Smooth muscle cell of the brain vasculature (primary cell): ENCODE results near the gene C1S.
"Not testable (repeated sequence)": the region's sequence is repeated elsewhere in the genome, so short reads cannot be mapped to it uniquely, and the experiment has no call there.

Experiments used
- DNase-seq: peaks from one replicate; pipeline ENCODE4 v3.0.0-alpha.2; 2012; ENCODE audit warnings: low read depth, low spot score

Gene C1S

GRCh38 chr12:7102582-7102981, 42.1 kb downstream of the C1S start:
- no peak for DNase-seq

- DNase-seq = no peak
These were observed 43.5 kb downstream of the C1S start for GRCh38 chr12:7103837-7104584.

- DNase-seq = no peak
These were observed 45.6 kb downstream of the C1S start for GRCh38 chr12:7106082-7106481.

- DNase-seq = not testable (repeated sequence)
These were observed 46.7 kb downstream of the C1S start for GRCh38 chr12:7107181-7107580.

DNA sequence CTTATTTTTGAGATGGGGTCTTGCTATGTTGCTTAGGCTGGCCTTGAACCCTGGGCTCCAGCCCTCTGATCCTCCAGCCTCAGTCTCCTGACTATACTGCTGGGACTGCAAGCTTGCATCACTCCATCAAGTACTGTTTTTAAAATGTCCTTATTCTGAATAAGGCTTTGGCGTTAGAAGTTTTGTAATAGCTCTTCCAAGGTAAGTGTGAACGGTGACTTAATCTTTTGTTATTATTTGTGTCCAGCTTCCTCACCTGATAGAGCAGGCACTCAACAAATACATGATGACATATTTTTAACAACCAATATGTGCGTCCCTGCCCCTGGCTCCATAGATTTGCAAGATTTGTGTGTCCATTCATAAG, 47.1 kb downstream of the C1S start:
- DNase-seq = no peak

GRCh38 chr12:7108003-7108795, 47.7 kb downstream of the C1S start:
- no peak for DNase-seq

DNA sequence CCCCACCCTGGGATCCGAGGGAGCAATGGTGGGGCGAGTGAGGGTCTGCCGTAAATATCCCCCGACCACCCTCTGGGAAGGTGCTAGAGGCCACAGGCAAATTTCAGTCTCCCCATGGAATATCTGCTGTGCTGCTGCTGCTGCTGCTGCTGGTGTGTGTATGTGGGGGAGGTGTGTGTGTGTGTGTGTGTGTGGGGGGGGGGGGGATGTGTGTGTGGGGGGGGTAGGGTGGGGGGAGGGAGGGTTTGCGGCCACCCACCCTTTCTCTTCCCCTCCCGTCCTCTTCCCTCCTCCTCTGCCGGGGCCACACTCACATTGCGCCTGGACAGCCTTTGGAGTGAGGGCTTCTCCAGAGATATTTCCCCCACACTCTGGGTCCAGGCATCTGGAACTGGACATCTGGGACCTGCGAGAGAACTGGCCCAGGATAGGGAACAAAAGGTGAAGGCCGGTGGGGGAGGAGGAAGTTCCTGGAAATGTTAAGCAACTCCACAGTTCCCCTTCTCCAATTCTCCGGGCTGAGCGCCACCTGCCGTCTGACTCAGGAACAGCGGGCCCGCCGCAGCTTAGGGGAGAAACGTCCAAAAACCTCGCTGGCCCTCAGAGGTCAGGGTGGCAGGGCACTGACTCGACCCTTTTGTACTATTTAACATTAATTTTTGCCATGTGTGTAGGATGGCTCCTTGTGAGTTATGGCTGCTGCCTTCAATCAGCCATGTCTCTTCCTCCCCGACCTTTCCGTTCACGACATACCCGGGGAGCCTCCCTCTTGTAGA, 48.5 kb downstream of the C1S start, which contains the start of gene C1RL:
C1RL (minus strand) TSS at position 419 of the 776 bp plus-strand sequence; CDS start at position 385, 34 bp downstream.
- peak; percentile 72 for DNase-seq

- DNase-seq = no peak
These were observed 49.0 kb downstream of the C1S start for GRCh38 chr12:7109572-7109920.

DNA sequence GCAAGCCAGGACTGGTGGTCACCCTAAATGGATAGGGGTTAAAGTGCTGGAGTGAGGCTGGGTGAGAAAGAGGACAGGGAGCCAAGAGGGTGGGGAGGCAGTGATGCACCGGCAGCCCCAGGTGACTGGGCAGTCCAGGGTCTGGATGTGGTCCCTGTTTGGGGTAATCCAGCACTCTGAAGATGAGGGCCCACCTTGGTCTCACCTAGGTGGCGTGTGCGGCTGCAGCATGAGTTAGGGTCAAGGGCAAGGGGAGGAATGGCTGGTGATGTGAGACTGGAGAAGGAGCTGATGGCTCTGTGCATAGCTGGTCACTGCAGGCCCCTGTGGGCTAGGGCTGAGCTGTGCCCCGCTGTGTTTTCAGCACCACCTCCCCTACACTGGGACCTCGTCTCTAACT, 50.1 kb downstream of the C1S start:
- no peak for DNase-seq

GRCh38 chr12:7112041-7112440, 51.5 kb downstream of the C1S start:
- DNase-seq = no peak

DNA sequence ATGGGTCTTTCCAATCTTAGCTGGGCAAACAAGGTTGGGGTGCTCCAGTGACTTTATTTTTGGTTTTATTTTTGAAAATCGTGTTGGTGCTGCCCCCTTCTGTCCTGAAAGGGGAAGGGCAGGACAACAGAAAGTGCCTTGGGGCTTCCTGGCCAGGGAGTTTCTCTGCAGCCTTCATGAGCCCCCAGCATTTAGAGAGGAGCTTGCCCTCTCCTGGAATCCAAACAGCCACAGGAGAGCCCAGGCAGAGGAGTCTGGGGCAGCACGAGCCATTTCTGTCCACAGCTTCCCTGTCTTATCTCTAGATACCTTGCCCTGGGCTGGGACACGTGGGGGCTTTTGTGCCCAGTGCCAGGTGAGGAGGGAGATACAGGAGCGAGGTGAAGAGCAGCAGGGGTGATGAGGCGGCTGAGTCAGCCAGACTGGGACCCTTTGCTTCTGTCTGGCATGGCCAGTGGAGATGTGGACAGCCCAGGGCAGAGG, 52.9 kb downstream of the C1S start:
- no peak for DNase-seq

DNA sequence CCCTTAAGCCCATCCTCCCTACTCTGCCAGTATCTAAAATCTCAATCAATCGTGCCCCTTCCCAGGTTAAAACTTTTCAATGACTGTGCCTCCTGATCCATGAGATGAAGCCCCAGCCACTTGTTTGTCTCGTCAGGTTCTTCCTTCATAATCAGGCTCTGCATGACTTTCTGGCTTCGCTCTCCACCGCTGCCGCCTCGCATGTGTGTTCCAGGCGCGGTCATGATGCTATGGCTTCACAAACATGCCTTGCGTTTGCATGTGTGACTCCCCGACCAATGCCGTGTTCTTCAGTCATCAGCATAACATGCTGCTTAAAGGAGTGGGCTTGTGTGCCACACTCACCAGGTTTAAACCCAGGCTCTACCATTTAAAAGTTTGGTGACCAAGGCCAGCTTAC, 53.5 kb downstream of the C1S start:
- no peak for DNase-seq

- no peak for DNase-seq
These were observed 54.3 kb downstream of the C1S start for GRCh38 chr12:7114851-7115250.

GRCh38 chr12:7116196-7116595, 55.7 kb downstream of the C1S start:
- DNase-seq = no peak

- no peak for DNase-seq
These were observed 56.4 kb downstream of the C1S start for GRCh38 chr12:7116916-7117315.

DNA sequence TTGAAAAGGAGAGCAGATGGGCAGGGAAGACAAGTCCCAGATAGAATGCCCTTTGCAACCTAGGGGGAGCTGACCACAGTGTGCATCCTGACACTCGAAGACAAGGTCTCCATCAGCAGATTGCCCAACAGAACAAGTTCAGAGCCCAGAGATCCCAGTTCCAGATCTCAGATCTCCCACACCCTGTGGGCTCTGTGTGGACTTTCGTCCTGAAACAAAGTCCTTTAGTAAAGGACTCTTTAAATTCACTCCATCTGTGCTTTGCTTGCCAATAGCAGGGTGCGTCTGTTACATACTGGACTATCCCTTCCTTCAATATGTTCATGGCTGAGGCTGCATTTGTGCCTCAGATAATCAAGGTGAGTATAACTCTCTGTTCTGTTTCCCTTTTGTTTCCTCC, 57.2 kb downstream of the C1S start:
- DNase-seq = no peak

DNA sequence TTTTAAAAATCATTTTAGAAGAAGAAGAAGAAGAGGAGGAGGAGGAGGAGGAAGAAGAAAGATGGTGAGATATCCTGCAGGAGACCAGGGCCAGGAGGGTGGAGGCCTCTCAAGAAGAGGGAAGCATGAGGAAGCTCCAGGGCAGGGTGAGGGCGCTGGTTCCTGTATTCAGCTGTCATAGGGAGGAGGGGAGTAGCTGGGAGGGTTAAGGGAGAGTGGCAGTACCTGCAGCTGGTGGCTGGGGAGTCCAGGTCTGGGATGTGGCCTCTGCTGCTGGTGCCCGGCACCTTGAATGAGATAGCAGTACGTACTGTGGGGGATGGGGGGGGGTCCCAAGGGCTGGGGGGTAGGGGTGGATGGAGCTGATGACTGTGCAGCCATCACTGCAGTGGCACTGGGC, 58.4 kb downstream of the C1S start:
- DNase-seq = no peak

DNA sequence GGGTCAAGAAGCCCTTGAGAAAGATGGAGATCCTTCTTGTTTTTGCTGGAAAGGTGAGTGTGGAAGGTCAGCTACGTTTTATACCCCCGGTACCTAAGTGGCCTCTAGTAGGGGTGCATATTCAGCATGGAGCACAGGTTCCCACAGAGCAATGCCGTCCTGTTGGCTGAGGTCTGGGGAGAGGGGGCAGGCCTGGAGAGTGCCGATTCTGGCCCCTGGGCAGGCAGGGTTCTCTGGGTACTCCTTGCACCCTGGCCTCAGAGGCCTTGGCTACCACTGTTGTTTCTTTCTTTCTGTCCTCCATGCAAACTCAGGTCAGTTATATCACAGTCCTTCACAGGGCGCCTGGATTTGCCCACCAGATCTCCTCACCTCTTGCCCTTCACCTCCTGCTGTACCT, 59.6 kb downstream of the C1S start:
- no peak for DNase-seq
